RCC 7860 (cell line): ENCODE measurements around the gene ODF4.
A peak's percentile ranks its signal among the peaks of the same experiment; 100 is the strongest.

Experiments used
- DNase-seq: peaks from one replicate; pipeline ENCODE4 v3.0.0-alpha.2; 2015; ENCODE audit warnings: low spot score
- FAIRE-seq: peaks from 2 replicates; lab custom pipeline; 2012; peaks lifted over from hg19 to GRCh38; lab: Jason Lieb, UNC

The ODF4 gene

GRCh38 chr17:8339540-8339939 is at the start of gene ODF4:
ODF4 (plus strand) TSS chr17:8339840; CDS start chr17:8340052, 212 bp downstream.
- FAIRE-seq (no peak), DNase-seq (no peak)

- no peak for DNase-seq
- FAIRE-seq = no peak
These were observed 49.6 kb upstream of the ODF4 start for GRCh38 chr17:8290043-8290442.

GRCh38 chr17:8292639-8293395 is 46.8 kb upstream of the ODF4 start:
- no peak for FAIRE-seq
- no peak for DNase-seq

- no peak for FAIRE-seq
- DNase-seq = no peak
These were observed 45.3 kb upstream of the ODF4 start for GRCh38 chr17:8294361-8294760.

GRCh38 chr17:8294814-8295316 is 44.8 kb upstream of the ODF4 start:
- FAIRE-seq (no peak), DNase-seq (no peak)

DNA sequence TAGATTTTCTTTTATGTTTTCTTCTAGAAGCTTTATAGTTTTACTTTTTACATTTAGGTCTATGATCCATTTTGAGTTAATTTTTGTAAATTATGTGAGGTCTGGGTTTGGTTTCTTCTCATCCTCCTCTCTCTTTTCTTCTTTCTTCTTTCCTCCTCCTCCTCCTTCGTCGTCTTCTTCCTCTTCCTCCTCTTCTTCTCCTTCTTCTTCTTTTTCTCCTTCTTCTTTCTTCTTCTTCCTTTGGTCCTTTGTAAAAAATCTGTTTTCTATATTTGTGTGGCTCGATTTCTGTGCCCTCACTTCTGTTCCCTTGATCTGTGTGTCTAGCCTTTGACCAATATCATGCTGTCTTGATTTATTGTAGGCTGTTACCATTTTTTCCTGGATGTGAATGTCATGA is 39.4 kb upstream of the ODF4 start:
- DNase-seq (no peak), FAIRE-seq (no peak)

- DNase-seq (peak; percentile 51), FAIRE-seq (no peak)
These were observed 38.9 kb upstream of the ODF4 start for GRCh38 chr17:8300627-8301242.

DNA sequence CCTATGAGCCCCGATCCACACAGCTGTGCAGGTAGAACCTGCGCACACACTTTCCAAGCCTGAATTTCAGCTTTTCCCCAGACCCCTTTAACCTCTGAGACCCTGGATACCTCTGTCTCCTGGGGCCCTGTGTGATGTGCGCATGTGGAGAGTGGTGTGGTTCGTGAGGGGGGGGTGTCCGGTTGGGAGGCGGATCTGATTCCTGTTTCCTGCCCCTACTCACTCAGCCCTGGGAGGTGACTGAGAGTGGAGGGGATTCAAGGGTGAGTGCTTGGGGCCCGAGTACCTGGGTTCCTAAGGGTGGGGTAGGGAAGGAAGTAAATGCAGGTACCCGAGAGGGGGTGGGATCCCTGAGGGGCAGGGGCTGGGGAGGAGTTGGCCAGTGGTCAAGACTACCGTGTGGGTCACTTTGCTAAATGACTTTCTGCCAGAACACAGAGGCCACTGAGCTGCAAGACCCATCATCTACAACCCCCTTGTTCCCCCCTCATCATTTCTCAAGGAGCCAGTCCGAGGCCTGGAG is 29.0 kb upstream of the ODF4 start:
- no peak for DNase-seq
- no peak for FAIRE-seq

DNA sequence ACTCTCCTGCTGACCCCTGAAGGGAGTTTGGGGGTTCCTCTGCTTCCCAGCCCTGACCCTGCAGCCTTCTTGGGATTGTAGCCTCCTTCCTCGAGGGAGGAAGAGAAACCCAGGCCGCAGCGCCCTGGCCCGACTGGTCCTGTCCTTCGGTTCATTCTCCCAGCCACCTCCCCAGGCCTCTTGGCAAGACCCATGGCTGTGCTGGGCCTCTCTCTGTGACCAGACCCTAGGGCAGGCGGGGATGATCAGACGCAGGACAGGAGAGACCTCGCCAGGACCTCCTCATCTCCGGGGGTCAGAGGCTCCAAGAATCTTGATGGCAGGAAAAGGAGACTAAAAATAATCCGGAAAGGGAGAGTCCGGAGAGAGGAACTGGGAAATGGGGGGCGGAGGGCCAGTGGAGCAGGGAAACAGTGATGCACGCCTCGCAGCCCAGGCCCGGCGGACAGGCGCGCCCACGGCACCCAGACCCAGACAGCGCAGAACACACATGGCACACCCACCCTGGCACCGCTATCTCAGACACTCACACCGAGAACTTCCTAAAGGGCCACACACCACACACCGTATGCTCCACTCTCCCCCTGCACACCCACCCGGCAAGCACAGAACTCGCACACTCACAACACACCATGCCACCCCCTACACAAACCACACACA is 28.4 kb upstream of the ODF4 start:
- no peak for DNase-seq
- FAIRE-seq = no peak

GRCh38 chr17:8312251-8312650 is 27.4 kb upstream of the ODF4 start:
- no peak for DNase-seq
- FAIRE-seq = no peak

GRCh38 chr17:8312726-8313600 is 26.7 kb upstream of the ODF4 start:
- DNase-seq (no peak), FAIRE-seq (no peak)

GRCh38 chr17:8314797-8315763 is 24.6 kb upstream of the ODF4 start:
- no peak for DNase-seq
- no peak for FAIRE-seq

GRCh38 chr17:8315764-8316217 is 23.8 kb upstream of the ODF4 start:
- DNase-seq (no peak), FAIRE-seq (no peak)

DNA sequence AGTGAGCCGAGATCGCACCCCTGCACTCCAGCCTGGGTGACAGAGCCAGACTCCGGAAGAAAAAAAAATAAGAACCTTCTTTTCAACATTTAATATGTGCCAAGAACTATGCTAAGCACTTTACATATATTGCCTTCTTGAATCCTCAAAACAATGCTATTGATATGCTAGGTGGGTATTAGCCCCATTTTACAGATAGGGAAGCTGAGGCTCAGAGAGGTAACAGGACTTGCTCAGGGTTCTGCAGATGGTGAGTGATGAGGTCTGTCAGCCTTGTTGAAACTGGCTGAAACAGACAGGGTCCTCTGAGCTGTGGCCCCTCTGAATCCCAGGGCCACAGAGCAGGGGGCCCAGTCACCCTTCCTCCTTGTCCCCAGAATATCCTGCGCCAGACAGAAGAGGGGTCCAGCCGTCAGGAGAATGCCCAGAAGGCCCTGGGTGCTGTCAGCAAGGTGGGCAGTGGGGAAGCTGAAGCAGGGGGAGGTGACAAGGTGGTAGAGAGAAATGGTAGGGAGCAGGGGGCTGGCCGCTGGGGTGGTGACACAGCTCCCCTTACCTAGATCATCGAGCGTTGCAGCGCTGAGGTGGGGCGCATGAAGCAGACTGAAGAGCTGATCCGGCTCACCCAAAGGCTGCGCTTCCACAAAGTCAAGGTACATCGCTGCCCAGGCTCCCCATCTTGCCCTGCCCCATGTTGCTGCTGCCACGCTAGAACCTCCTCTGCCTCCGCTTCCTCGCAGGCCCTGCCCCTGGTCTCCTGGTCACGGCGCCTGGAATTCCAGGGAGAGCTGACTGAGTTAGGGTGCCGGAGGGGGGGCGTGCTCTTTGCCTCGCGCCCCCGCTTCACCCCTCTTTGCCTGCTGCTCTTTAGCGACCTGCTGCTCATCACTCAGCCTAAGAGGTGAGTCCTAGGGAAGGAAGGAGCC is 21.4 kb upstream of the ODF4 start:
- FAIRE-seq (no peak), DNase-seq (no peak)

DNA sequence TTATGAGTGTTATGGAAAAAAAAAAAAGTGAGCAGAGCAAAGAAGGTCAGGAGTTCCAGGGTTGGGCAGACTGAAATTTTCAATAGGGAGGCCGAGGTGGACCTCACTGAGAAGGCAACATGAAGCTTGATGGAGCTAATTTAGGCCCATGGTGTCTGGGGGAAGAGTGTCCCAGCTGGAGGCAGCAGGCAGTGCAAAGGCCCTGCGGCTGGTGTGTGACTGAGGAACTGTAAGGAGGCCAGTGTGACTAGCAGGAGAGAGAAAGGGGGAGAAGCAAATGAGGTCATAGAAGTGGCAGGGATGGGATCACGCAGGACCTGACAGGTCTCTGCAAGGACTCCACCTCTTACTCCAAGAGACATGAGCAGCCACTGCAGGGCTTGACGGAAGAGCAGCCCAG is 19.4 kb upstream of the ODF4 start:
- FAIRE-seq (no peak), DNase-seq (no peak)

DNA sequence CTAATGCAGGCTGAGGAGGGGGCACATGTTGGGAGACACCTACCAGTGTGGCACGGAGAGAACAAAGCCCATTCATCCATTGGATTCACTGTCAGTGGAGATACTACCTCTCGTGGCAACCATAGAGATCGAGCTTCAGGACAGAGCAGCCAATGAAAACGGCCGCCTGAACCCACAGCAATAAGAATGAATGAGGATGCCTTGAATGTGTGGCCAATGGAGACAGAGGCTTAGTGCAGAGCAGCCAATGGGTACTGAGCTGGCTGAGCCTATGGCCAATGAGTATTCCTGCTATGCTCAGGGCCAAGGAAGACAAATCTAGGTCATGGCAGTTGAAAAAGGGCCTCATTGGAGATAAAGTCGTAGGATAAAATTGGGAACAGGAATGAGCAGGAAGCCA is 18.6 kb upstream of the ODF4 start:
- DNase-seq (no peak), FAIRE-seq (no peak)

DNA sequence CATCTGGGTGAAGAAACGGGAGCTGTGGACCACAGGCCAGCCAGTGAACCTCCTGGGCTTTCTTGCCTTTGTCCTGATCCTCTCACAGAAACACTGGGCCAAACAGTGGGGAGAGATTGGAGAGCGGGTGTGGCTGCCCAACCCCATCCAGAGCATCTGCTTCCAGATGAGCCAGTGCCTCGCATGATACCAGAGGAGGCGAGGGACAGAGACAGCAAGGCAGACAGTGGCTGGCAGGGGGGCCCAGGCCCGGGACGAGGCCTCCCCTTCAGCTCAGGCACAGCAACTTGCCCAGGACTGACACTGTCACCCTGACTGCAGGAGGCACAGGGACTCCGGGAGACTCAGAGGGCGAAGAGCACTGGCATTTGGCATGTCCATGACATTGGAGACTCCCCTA is 17.6 kb upstream of the ODF4 start:
- DNase-seq (no peak), FAIRE-seq (no peak)

- no peak for FAIRE-seq
- no peak for DNase-seq
These were observed 15.5 kb upstream of the ODF4 start for GRCh38 chr17:8324132-8324531.
